Thyroid gland (tissue), 4 donors: ENCODE measurements around the gene DLX1.

ENCODE experiments used
- POLR2A ChIP-seq, 2 donors: fragments of 450-650 bp; IDR thresholded peaks; one replicate each; pipeline ENCODE4 v1.6.1; 2017; ENCODE audit warnings: antibody characterized with exemption in 2 of 2, mild to moderate bottlenecking in 2 of 2, moderate library complexity in 1 of 2
- TF ChIP-seq, protein P1 (sequence below), 6 experiments: fragments of 200-600 bp in 3 of 6; fragments of 450-650 bp in 3 of 6; sonication (generic) in 3 of 6; IDR thresholded peaks; one replicate each; pipeline ENCODE4 v1.5.1; 2016 to 2019; ENCODE audit warnings: antibody characterized with exemption in 6 of 6, mild to moderate bottlenecking in 2 of 6, inconsistent platforms in 1 of 6, moderate library complexity in 1 of 6

DNA sequence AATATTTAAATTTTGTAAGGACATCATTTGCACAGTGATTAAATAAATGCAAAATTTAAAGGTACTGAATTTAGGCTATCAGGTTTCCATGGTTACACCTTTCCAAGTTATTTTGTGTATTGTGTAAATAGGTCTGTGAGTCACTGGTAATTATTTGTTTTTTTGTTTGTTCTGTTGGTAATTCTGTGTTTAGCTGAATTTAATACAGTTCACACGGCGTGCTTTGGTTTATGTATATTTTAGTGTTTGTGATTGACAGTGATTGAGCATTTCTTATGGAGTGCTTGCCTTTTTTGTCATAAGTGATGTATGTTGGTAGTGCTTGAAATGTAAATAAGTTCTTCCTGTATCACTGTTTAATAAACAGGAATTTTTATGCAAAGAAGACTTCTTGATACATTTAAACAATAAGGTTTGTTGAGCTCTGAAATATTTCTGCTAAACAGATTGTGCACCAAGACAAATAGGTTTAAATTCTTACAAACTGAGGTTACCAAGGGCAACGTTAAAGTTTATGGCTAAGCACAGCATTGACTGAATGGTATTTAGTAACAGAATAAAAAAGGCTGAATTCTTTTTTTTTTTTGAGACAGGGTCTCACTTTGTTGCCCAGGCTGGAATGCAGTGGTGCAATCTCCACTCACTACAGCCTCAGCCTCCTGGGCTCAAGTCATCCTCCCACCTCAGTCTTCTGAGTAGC is 38.3 kb upstream of the DLX1 start:
- no peak for TF ChIP-seq POLR2A (IDR thresholded peaks at IDR 0.05)
- TF ChIP-seq, protein P1, sequence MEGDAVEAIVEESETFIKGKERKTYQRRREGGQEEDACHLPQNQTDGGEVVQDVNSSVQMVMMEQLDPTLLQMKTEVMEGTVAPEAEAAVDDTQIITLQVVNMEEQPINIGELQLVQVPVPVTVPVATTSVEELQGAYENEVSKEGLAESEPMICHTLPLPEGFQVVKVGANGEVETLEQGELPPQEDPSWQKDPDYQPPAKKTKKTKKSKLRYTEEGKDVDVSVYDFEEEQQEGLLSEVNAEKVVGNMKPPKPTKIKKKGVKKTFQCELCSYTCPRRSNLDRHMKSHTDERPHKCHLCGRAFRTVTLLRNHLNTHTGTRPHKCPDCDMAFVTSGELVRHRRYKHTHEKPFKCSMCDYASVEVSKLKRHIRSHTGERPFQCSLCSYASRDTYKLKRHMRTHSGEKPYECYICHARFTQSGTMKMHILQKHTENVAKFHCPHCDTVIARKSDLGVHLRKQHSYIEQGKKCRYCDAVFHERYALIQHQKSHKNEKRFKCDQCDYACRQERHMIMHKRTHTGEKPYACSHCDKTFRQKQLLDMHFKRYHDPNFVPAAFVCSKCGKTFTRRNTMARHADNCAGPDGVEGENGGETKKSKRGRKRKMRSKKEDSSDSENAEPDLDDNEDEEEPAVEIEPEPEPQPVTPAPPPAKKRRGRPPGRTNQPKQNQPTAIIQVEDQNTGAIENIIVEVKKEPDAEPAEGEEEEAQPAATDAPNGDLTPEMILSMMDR (IDR thresholded peaks at IDR 0.05), result no peak
